ENCODE results near the gene PARK7. TPM values are rescaled to one million over a fixed set of nuclear protein-coding genes. Genes with fewer than 3 reads are reported as not detected.
A peak's percentile ranks its signal among the peaks of the same experiment; 100 is the strongest.
"Not testable (repeated sequence)": the region's sequence is repeated elsewhere in the genome, so short reads cannot be mapped to it uniquely, and the experiment has no call there.

PARK7 gene
- polyA plus RNA-seq, 2 donors, result 146 to 184 TPM

GRCh38 chr1:7941437-7941793, 20.1 kb upstream of the PARK7 start:
- 75 to 83% methylated on average over 9 of the region's 9 CpGs for WGBS, 2 donors

GRCh38 chr1:7942214-7942921, 19.1 kb upstream of the PARK7 start:
- Histone ChIP-seq H3K36me3 (ENCODE audit: control insufficient read depth in 2 of 2, insufficient read depth in 2 of 2, low read length in 1 of 2) (no peaks in the 10 kb centered on the region), H3K9me3 (ENCODE audit: control insufficient read depth in 2 of 2, insufficient read depth in 1 of 2, low read depth in 1 of 2, low read length in 1 of 2) (peaks cover 0 to 2% of the 10 kb centered on the region in 2 donors), H3K27me3 (ENCODE audit: control insufficient read depth in 1 of 2, insufficient read depth in 2 of 2, low read length in 2 of 2) (no peaks in the 10 kb centered on the region), H3K4me3 (ENCODE audit: low read depth in 1 of 2, low read length in 2 of 2) (peak overlapping the region; percentile 27 to 28), H3K4me1 (ENCODE audit: control insufficient read depth in 2 of 2, insufficient read depth in 2 of 2, low read length in 1 of 2) (peaks cover 0 to 6% of the 10 kb centered on the region in 2 donors), H3K27ac (ENCODE audit: low read depth in 2 of 2, low read length in 1 of 2) (peak overlapping the region; percentile 26 to 53)
- 7 to 9% methylated on average over 30 to 40 of the region's 40 CpGs for WGBS, 2 donors

More at GRCh38 chr1:7941437-7941793, 20.1 kb upstream of the PARK7 start:
- Histone ChIP-seq H3K4me1 (ENCODE audit: control insufficient read depth in 2 of 2, insufficient read depth in 2 of 2, low read length in 1 of 2) (peaks cover 0 to 6% of the 10 kb centered on the region in 2 donors), H3K27me3 (ENCODE audit: control insufficient read depth in 1 of 2, insufficient read depth in 2 of 2, low read length in 2 of 2) (no peaks in the 10 kb centered on the region), H3K36me3 (ENCODE audit: control insufficient read depth in 2 of 2, insufficient read depth in 2 of 2, low read length in 1 of 2) (no peaks in the 10 kb centered on the region), H3K9me3 (ENCODE audit: control insufficient read depth in 2 of 2, insufficient read depth in 1 of 2, low read depth in 1 of 2, low read length in 1 of 2) (peaks cover 0 to 2% of the 10 kb centered on the region in 2 donors), H3K4me3 (ENCODE audit: low read depth in 1 of 2, low read length in 2 of 2) (no peak overlapping the region), H3K27ac (ENCODE audit: low read depth in 2 of 2, low read length in 1 of 2) (no peak overlapping the region)

GRCh38 chr1:7943251-7943650, 18.3 kb upstream of the PARK7 start:
- 58 to 61% methylated on average over 2 of the region's 2 CpGs for WGBS, 2 donors
- Histone ChIP-seq H3K36me3 (ENCODE audit: control insufficient read depth in 2 of 2, insufficient read depth in 2 of 2, low read length in 1 of 2) (no peaks in the 10 kb centered on the region), H3K9me3 (ENCODE audit: control insufficient read depth in 2 of 2, insufficient read depth in 1 of 2, low read depth in 1 of 2, low read length in 1 of 2) (peaks cover 0 to 2% of the 10 kb centered on the region in 2 donors), H3K27ac (ENCODE audit: low read depth in 2 of 2, low read length in 1 of 2) (peak overlapping the region in 1 of 2 donors; percentile 49), H3K4me3 (ENCODE audit: low read depth in 1 of 2, low read length in 2 of 2) (no peak overlapping the region), H3K4me1 (ENCODE audit: control insufficient read depth in 2 of 2, insufficient read depth in 2 of 2, low read length in 1 of 2) (peaks cover 0 to 6% of the 10 kb centered on the region in 2 donors), H3K27me3 (ENCODE audit: control insufficient read depth in 1 of 2, insufficient read depth in 2 of 2, low read length in 2 of 2) (no peaks in the 10 kb centered on the region)

GRCh38 chr1:7948960-7949359, 12.6 kb upstream of the PARK7 start:
- H3K4me1 ChIP-seq (ENCODE audit: control insufficient read depth in 2 of 2, insufficient read depth in 2 of 2, low read length in 1 of 2), result peaks cover 0 to 1% of the 10 kb centered on the region in 2 donors
- no peaks in the 10 kb centered on the region for H3K27me3 ChIP-seq (ENCODE audit: control insufficient read depth in 1 of 2, insufficient read depth in 2 of 2, low read length in 2 of 2)
- H3K9me3 ChIP-seq (ENCODE audit: control insufficient read depth in 2 of 2, insufficient read depth in 1 of 2, low read depth in 1 of 2, low read length in 1 of 2), result no peaks in the 10 kb centered on the region
- H3K36me3 ChIP-seq (ENCODE audit: control insufficient read depth in 2 of 2, insufficient read depth in 2 of 2, low read length in 1 of 2), result no peaks in the 10 kb centered on the region
- no peak overlapping the region for H3K27ac ChIP-seq (ENCODE audit: low read depth in 2 of 2, low read length in 1 of 2)
- H3K4me3 ChIP-seq (ENCODE audit: low read depth in 1 of 2, low read length in 2 of 2), result no peak overlapping the region
- 60 to 64% methylated on average over 5 of the region's 5 CpGs for WGBS, 2 donors

DNA sequence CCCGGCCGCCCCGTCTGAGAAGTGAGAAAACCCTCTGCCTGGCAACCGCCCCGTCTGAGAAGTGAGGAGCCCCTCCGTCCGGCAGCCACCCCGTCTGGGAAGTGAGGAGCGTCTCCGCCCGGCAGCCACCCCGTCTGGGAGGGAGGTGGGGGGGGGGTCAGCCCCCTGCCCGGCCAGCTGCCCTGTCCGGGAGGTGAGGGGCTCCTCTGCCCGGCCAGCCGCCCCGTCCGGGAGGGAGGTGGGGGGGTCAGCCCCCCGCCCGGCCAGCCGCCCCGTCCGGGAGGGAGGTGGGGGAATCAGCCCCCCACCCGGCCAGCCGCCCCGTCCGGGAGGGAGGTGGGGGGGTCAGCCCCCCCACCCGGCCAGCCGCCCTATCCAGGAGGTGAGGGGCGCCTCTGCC, 8.7 kb upstream of the PARK7 start:
- 88 to 100% methylated on average over 1 to 30 of the region's 30 CpGs for WGBS, 2 donors

DNA sequence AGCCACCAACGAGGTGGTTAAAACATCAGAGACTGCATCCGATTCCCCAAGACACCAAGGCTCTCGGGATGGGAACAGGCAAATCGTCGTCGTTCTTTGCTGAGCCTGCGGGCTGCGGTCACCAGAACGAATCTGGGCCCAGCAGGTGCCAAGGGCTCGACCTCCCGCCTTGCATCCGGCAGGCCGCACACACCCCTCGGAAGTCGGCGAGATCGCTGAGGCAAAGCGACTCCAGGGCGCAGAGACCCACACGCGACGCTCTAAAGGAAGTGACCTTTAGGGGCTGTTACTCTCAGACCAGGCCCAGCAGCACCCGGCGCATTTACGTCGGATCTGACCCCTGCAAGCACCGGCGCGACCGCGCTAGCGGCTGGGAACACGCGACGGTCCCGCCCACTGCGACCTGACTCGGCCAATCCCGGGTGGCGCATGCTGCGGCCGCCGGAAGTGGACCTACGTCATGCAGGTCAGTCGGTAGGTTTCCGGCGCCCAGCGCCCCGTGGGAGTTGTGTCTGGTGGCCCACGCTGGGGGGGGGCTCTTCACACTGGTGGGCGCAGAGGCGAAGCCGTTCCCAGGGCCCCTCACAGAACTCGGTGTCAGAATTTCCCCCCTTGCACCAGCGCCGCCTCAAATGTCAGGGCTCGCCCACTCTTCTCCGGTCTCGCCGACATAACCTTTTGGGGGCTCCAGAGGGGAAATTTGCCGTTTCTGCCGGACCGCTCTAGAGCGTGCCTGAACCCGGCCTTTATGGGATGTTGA, 7.5 kb upstream of the PARK7 start:
- Histone ChIP-seq H3K9me3 (ENCODE audit: control insufficient read depth in 2 of 2, insufficient read depth in 1 of 2, low read depth in 1 of 2, low read length in 1 of 2) (no peaks in the 10 kb centered on the region), H3K4me3 (ENCODE audit: low read depth in 1 of 2, low read length in 2 of 2) (peak overlapping the region; percentile 76 to 82), H3K27me3 (ENCODE audit: control insufficient read depth in 1 of 2, insufficient read depth in 2 of 2, low read length in 2 of 2) (no peaks in the 10 kb centered on the region), H3K27ac (ENCODE audit: low read depth in 2 of 2, low read length in 1 of 2) (peak overlapping the region; percentile 85 to 92), H3K36me3 (ENCODE audit: control insufficient read depth in 2 of 2, insufficient read depth in 2 of 2, low read length in 1 of 2) (no peaks in the 10 kb centered on the region), H3K4me1 (ENCODE audit: control insufficient read depth in 2 of 2, insufficient read depth in 2 of 2, low read length in 1 of 2) (peaks cover 0 to 4% of the 10 kb centered on the region in 2 donors)
- WGBS, 2 donors, result 2% methylated on average over 65 of the region's 65 CpGs

More for the DNA sequence above, 8.7 kb upstream of the PARK7 start:
- H3K4me3 ChIP-seq (ENCODE audit: low read depth in 1 of 2, low read length in 2 of 2); H3K27me3 ChIP-seq (ENCODE audit: control insufficient read depth in 1 of 2, insufficient read depth in 2 of 2, low read length in 2 of 2); H3K4me1 ChIP-seq (ENCODE audit: control insufficient read depth in 2 of 2, insufficient read depth in 2 of 2, low read length in 1 of 2); H3K36me3 ChIP-seq (ENCODE audit: control insufficient read depth in 2 of 2, insufficient read depth in 2 of 2, low read length in 1 of 2); H3K9me3 ChIP-seq (ENCODE audit: control insufficient read depth in 2 of 2, insufficient read depth in 1 of 2, low read depth in 1 of 2, low read length in 1 of 2); H3K27ac ChIP-seq (ENCODE audit: low read depth in 2 of 2, low read length in 1 of 2): not testable (repeated sequence)

DNA sequence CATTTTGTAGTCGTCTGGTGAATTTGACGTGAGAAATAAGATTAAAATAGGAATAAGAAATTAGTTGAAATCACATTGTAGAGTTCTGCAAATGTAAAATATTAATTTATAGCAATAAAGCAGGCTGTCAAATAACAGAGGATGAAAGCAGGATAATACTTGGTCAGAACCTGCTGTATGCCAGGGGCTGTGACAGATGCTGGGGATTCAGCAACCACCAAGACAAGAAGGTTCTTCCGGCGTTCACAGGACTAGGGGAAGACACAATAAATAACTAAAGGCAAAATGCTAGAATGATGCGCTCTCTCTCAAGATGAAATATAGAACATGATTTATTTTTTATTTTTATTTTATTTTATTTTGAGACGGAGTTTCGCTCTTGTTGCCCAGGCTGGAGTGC, 6.8 kb upstream of the PARK7 start:
- peak overlapping the region in 1 of 2 donors; percentile 82 for H3K4me3 ChIP-seq (ENCODE audit: low read depth in 1 of 2, low read length in 2 of 2)
- peak overlapping the region in 1 of 2 donors; percentile 85 for H3K27ac ChIP-seq (ENCODE audit: low read depth in 2 of 2, low read length in 1 of 2)
- WGBS, 2 donors, result 70 to 71% methylated on average over 7 of the region's 7 CpGs
- no peaks in the 10 kb centered on the region for H3K9me3 ChIP-seq (ENCODE audit: control insufficient read depth in 2 of 2, insufficient read depth in 1 of 2, low read depth in 1 of 2, low read length in 1 of 2)
- peaks cover 0 to 4% of the 10 kb centered on the region in 2 donors for H3K4me1 ChIP-seq (ENCODE audit: control insufficient read depth in 2 of 2, insufficient read depth in 2 of 2, low read length in 1 of 2)
- H3K36me3 ChIP-seq (ENCODE audit: control insufficient read depth in 2 of 2, insufficient read depth in 2 of 2, low read length in 1 of 2), result no peaks in the 10 kb centered on the region
- no peaks in the 10 kb centered on the region for H3K27me3 ChIP-seq (ENCODE audit: control insufficient read depth in 1 of 2, insufficient read depth in 2 of 2, low read length in 2 of 2)

DNA sequence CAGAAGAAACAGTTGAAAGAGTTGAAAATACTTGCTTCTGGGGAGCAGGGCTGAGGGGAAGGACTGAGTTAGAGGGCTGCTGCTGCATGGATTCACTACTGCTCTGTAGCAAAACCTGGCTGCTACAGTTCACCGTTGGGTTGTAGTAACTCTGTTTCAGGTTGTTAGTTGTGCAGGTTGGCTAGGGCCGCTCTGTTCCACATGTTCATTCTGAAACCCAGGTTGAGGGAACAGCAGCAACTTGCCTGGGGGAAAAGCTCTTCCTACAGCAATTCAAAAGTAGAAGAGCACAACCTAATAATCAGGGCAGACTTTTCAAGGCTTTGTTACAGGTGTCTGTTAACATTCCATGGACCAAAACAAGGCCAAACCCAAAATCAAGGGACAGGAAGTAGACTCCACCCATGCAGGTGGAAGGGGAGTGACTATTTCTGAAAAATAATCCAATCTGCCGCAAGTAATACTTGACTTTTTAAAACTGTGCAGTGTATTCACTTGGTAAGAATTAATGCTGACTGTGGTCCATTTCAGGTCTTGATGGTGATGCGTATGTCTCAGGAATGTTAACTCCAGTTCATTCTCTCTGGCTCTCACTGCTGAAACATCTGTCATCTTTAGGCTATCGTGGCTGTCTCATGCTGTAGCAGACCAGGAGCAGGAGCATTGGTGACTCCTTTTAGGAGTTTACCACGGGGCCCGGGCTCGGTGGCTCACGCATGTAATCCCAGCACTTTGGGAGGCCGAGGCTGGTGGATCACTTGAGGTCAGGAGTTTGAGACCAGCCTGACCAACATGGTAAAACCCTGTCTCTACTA, 5.1 kb upstream of the PARK7 start:
- H3K27me3 ChIP-seq (ENCODE audit: control insufficient read depth in 1 of 2, insufficient read depth in 2 of 2, low read length in 2 of 2), result no peaks in the 10 kb centered on the region
- H3K27ac ChIP-seq (ENCODE audit: low read depth in 2 of 2, low read length in 1 of 2), result no peak overlapping the region
- peaks cover 0 to 4% of the 10 kb centered on the region in 2 donors for H3K4me1 ChIP-seq (ENCODE audit: control insufficient read depth in 2 of 2, insufficient read depth in 2 of 2, low read length in 1 of 2)
- H3K36me3 ChIP-seq (ENCODE audit: control insufficient read depth in 2 of 2, insufficient read depth in 2 of 2, low read length in 1 of 2), result no peaks in the 10 kb centered on the region
- no peaks in the 10 kb centered on the region for H3K9me3 ChIP-seq (ENCODE audit: control insufficient read depth in 2 of 2, insufficient read depth in 1 of 2, low read depth in 1 of 2, low read length in 1 of 2)
- H3K4me3 ChIP-seq (ENCODE audit: low read depth in 1 of 2, low read length in 2 of 2), result no peak overlapping the region
- 81 to 89% methylated on average over 10 of the region's 10 CpGs for WGBS, 2 donors

GRCh38 chr1:7960165-7960564, 1.3 kb upstream of the PARK7 start:
- Histone ChIP-seq H3K4me1 (ENCODE audit: control insufficient read depth in 2 of 2, insufficient read depth in 2 of 2, low read length in 1 of 2) (no peaks in the 10 kb centered on the region), H3K27ac (ENCODE audit: low read depth in 2 of 2, low read length in 1 of 2) (no peak overlapping the region), H3K9me3 (ENCODE audit: control insufficient read depth in 2 of 2, insufficient read depth in 1 of 2, low read depth in 1 of 2, low read length in 1 of 2) (no peaks in the 10 kb centered on the region), H3K4me3 (ENCODE audit: low read depth in 1 of 2, low read length in 2 of 2) (no peak overlapping the region), H3K36me3 (ENCODE audit: control insufficient read depth in 2 of 2, insufficient read depth in 2 of 2, low read length in 1 of 2) (peaks cover under 1 to 4% of the 10 kb centered on the region in 2 donors), H3K27me3 (ENCODE audit: control insufficient read depth in 1 of 2, insufficient read depth in 2 of 2, low read length in 2 of 2) (no peaks in the 10 kb centered on the region)
- 86 to 87% methylated on average over 2 of the region's 2 CpGs for WGBS, 2 donors

Data from esophagus (tissue), 2 donors.